ENCODE data around the gene KCNQ1.

The KCNQ1 gene

DNA sequence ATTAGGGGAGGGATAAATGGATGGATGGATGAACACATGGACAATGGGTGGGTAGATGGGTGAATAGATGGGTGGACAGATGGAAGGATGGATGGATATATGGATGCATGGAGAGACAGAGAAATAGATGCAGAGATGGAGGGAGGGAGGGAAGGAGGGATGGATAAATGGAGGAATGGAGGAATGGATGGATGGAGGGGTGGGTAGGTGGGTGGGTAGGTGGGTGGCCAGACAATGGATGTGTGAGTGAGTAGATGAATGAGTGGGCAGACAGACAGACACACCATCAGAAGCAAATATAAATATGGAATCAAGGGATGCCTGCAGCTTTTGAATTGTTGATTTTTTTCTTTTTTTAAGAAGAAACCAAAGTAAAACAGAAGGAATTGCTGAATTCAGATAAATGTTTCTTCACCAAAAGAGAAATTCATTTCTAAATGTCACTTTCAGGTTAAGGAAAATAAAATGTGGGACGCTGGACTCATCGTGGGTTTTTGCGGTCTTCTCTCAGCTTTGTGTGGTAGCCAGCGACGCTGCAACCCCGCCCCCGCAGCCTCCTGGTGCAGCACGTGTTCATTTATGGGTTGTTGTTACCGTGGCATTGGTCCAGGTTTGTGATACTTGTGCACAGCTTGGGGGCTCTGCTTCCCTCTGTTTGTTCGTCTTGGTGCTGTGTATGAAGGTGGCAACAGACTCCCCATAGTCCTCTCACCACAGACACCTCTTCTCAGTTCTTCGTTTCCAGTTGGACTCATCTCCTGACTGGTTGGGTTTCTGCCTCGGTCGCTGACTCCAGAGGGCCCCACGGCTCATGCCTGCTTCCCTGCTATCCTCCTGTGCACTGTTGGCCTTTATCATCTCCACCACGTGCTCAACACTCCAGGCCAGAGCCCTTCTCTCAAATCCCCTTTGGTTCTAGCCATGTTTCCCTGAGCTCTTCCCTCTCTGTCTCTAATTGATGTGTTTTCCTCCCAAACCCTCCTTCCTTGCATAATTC lies 364.3 kb downstream of the KCNQ1 start:
- no peak for DNase-seq (ENCODE audit: low read depth)

DNA sequence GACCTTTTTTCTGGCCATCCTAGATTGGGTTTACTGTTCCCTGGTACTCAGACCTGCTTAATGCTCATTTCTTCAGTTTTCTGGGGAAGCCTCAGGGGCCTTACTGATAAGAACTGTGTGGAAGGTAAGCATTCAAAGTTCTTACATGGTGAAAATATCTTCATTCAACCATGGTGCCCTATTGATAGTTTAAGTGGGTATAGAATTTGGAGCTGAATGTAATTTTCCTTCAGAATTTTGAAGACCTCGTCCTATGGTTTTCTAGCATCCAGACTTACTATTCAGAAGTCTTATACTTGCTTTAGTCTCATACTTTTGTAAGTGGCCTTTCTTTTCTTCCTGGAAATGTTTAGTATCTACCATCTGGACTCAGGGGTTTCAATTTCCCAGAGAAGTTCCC lies 365.0 kb downstream of the KCNQ1 start:
- no peak for DNase-seq (ENCODE audit: low read depth)

DNA sequence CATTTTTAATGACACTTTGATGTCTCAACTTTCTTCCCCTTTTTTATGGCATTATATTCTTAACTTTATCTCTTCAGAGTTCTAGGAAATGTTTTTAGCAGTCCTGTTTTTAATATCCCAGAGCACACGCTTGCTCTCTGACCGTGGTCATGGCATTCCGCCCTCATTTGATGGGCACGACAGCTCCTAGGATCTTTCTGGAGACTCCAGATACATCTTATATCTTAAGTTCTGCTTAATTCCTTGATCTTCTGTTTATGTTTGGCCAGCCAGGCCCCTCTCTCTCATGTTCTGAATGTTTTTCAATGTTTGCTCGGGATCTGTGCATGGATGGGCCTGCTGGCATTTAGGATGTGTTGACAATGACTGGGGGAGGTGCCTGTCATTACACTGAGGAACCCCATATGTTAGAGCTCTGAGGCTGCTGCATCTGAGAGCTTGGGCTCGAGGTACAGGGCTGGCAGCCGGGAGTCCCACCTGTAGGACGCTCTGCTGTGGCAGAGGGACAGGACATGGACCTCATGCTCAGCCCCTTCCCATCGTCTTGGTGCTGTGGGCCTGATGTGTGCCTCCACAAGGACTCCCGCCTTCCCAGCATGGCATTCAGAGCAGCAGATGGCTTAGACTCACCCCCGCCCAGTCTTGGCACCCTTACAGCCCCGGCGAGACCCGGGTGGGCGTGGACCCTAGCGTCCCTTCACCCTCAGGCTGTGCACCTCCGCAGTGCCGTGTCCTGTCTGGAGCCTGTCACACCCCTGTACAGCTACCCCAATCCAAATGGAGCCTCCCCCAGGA lies 365.8 kb downstream of the KCNQ1 start:
- DNase-seq (ENCODE audit: low read depth), result no peak

DNA sequence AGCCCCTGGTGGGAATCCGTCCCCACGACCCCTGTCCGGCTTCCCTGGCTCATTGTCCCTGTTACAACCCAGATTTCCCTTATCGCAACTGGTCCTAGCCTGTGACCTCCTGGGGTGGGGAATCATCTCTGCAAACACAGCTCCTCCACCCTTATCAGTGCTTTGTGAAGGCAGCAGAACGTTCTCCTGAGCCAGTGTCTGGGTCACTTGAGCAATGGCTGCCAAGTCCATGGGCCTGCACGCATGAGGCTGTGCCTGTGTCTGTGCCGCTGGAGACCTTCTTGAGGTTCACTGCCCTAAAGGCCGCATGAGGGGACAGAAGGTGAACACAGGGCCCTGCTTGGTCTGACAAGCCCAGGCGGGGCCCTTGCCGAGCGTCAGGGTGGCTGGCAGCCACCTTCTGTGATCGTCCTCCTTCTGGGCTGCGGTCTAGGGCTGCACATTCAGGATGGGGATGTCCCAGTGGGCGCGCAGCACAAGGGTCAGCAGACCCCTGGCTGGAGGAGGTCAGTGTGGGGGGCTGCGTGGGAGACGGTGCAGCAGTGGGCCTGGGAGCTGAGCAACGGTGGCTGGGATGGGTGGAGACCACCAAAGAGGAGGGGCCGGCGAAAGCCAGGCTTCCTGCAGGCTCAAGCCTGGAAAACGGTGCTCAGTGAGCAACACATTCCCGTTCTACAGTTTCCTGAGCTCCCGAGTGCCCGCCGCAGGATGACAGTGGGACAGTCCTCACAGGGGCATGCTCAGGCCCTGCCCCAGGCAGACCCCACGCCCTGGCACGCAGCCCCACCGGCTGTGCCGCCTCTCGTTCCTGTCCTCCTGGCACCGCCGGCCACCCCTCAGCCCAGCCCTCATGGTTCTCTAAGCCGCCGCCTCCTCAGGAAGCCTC lies 366.6 kb downstream of the KCNQ1 start:
- no peak for DNase-seq (ENCODE audit: low read depth)

DNA sequence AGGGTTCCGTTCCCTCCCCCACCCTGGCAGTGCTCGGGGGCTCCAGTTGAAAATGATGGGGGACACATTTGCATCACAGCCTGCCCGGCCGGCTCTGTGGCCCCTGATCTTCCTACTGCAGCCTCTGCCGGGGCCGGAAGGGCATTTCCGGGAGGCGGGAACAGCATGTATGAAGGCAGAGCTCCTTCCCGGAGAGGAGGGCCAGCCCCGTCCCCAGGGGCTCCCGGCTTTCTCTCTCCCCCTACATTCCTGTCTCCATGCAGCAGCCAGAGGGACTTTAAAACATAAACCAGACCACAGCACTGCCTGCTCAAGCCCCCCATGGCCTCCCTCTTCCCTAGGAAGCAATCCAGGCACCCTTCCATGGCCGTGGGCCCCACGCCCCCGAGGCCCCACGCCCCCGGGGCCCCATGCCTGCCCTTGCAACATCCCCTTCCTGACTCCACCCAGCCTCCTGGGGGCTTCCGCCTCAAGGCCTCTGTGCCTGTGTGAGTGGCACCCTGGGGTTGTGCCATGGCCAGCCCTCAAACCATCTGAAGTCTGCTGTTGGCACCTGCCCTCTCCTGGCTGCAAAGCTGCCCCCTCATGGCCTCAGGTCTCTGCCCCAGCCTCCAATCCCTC lies 367.7 kb downstream of the KCNQ1 start:
- no peak for DNase-seq (ENCODE audit: low read depth)

DNA sequence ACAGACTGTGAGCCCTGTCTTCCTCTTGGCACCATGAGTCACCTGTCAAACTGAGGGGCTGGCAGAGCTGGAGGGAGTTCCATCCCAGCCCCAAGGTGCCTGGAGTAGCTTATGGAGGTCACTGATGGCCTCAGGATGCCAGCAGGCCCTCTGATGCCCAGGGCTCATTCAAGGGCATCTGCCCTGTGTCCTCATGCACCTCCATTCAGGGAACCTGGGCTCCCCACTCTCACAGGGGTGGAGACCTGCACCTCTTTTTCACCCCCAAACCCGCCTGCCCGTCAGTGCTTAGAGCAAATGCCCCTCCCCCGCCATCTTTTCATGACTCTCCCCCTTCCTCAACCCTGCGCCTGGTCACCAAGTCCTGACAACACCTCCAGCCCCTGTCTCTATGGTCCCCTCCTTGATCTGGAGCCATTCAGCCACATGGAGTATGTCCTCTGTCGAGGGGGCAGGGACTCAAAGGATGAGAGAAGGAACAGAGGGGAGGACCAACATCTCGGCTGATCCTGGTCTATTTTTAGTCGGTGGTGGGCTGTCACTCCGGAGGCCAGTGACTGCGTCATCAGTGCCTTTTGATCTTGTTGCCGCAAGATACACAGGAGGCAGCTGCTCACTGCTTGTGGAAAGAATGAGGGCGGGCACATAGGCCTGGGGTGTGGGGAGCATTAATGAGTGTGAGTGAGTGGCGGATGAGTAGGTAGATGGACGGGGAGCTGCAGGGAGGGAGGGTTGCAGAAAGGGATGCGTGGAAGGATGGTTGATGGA lies 368.5 kb downstream of the KCNQ1 start:
- DNase-seq (ENCODE audit: low read depth), result no peak

DNA sequence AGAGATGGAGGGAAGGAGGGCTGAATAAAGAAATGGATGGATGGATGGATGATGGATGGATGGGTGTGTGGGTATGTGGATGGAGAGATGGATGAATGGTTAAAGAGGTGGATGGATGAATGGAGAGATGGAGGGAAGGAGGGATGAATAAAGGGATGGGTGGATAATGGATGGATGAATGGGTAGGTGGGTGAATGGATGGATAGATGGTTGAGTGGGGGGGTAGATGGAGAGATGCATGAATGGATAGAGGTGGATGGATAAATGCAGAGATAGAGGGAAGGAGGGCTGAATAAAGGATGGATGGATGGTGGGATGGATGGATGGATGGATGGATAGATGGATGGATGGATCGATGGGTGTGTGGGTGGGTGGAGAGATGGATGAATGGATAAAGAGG lies 369.2 kb downstream of the KCNQ1 start:
- no peak for DNase-seq (ENCODE audit: low read depth)

DNA sequence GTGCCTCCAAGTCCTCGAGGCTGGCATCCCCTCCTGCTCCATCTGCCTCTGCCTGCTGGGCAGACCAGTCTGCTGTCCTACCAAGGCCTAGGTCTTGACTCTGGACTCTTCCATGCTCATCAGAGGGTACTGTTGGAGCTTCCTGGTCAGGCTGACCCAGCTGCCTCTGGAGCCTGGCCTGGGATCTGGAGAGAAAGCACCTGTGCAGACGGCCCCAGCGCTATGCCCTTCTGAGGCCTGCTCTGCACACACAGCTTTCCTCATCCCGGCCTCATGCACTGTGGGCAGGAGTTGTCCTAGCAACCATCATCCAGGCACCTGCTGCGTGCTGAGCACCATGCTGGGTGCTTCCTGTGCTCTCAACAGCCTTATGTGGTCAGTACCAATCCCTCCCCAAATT lies 369.9 kb downstream of the KCNQ1 start:
- no peak for DNase-seq (ENCODE audit: low read depth)

DNA sequence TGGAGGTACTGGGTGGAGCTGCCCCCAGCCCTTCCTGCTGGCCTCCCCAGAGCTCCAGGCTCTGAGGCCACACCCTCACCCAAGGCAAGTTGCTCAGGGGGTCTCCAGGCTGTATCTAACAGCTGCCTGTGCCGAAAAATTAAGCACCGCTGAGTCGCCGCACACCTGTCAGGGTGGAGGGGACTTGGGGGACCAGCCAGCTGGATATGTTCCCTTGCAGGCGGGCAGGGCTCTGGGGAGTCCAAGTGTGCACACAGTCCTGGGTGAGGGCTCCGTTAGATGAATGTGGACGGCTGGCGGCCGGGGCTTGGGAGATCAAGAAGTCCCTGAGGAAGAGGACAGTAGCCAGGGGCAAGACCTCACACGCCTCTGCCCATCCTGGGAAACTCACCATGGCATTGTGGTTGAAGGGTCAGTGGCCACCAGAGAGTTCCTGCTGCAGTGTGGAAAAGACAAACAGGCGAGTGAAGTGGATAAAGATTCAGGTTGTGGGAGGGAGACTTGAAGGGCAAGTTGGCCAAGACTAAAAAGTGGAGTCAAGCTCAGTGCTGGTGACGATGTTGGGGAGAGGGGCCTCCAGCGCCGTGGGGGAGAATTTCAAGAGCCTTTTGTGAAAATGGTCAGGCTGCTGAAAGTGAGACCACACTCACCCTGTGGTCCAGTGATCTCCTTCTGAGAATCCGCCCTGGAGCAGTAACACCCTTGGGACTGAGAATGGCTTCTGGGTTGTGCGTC lies 371.1 kb downstream of the KCNQ1 start:
- DNase-seq (ENCODE audit: low read depth), result no peak

DNA sequence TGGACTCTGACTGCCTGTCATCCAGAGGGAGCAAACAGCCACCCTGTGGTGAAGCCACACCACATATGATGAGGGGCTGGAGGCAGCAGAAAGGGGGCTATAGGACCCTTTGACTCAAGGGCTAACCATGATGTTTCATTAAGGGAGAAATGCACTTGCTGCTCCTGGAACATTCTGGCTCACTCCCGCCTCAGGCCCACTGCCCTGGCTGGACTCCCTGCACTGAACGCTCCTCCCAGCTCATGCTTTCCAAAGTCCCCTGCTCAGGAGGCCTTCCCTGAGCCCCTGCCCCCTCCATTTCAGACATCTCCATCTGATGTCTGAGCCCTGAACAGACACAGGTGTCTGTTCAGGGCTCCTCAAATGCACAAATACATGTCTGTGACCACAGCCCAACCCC lies 371.7 kb downstream of the KCNQ1 start:
- DNase-seq (ENCODE audit: low read depth), result no peak

DNA sequence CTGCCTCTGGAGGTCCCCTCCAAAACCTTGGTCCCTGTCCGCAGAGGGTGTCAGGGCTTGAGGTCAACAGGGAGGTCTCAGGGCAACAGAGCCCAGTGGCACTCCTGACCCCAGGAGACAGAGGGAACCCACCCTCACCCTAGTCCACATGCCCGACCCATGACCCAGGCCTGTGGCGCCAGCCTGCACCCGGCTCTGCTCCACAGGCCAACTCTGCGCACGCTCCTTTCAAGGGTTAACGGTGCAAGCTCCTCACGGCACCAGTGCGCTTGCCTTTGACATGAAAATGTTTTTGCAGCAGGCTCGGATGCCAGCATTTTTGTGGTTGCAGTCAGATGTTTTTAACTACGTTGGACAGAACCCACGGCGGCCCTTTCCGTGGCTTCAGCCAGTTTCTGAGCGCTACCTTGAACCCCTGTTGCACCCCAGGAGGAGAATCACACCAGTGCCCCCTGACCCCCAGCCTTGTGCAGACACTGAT lies 372.2 kb downstream of the KCNQ1 start:
- DNase-seq (ENCODE audit: low read depth), result no peak

DNA sequence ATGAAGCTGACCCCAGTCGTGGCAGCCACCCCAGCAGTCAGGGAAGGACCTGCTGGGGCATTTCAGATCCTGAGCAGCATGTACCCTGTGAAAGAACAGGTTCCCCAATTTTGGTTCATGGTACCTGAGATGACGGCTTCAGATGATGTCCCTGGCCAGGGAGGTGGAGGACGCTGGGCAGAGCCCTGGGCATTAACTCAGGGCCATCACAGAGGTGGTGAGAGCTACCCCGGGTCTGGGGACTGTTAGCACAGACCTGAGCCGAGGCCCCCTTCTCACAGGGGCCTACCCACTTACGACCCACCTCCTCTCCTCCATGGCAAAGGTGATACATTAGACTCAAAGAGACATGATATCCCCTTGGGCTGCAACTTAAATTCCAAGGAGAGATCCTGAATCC lies 372.6 kb downstream of the KCNQ1 start:
- no peak for DNase-seq (ENCODE audit: low read depth)

DNA sequence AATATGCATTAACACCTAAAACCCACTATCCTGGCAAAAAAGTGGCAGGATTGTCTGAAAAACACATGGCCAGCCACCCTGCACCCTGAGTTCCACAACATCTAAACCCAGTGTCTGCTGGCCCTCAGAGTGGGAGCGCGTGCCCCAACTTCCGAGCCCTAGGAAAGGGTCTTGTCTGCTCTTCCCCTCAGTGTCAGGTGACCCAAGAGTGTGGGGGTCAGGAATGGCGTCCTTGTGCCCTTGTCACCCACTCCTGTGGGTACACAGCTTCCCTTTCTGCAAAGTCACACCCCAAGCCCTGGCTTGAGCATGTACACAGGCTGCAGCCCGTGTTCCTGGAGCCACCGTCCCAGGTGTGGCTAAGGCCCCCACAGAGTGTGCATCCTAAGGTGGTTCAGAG lies 373.2 kb downstream of the KCNQ1 start:
- DNase-seq (ENCODE audit: low read depth), result no peak

DNA sequence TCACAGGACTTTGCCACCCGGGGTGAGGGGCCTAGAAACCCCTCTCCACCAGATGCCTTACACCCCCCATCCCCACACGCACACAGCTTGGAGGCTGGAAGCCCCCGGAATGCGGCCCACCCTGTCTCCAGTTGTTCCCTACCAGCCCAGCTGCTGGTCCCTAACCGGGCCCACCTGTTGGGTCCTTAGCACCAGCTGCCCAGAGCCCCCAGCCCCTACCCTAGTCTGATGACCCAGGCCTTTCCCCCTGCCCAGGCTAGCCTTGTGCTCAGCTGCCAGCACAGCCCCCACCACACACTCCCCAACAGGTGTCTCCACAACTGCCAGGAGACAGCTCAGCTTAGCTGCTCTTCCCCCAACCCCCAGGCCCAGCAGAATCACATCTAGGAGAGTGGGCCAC lies 373.7 kb downstream of the KCNQ1 start:
- DNase-seq (ENCODE audit: low read depth), result no peak

DNA sequence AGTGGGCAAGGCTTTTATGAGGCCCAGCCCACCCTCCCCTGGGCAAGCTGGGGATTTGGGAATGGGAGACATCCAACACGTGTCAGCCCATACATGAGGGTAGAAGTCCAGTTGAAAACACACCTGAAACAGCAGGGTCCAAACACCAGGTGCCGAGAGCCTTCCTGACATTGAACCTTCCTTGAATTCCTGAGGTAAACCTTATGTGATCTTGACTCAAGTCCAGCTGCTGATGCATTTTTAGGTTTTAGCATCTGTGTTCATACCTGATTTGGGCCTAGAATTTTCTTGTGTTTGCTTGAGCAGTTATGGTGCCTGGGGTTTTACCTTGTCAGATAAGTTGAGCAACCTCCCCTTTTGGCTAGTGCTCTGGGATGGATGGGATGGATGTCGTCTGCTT lies 374.5 kb downstream of the KCNQ1 start:
- DNase-seq (ENCODE audit: low read depth), result no peak

DNA sequence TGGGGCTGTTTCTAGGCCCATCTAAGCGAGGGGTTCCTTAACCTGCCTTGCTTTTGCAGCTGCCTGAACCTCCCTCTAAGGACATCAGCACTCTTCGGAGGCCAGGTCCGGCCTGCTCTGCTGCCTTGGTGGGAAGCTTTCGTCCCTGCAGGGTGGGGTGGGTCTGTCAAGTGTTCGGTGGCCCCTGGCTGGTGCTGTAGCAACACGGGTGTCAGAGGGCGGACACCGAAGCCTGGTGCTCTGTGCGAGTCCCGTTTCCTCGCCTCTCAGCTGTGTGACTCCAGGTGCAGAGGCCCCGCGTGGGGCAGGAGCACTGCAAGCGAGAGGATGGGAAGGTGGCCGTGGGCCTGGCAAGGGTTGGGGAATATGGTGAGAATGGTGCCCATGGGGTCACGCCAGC lies 376.2 kb downstream of the KCNQ1 start:
- no peak for DNase-seq (ENCODE audit: low read depth)

DNA sequence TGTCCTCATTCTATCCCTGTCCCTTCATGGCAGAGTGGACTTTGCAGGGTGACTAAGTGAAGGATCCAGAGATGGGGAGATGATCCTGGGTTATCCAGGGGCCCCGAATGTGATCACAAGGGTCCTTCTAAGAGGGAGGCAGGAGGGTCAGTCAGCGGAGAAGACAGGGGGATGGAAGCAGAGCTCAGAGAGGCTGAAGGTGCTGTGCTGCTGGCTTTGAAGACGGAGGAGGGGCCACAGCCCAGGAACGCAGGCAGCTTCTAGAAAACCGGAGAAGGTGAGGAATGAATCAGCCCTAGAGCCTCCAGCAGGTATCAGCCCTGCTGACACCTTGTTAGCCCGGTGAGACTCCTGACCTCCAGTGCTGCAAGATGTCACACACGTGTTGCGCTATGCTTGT lies 377.1 kb downstream of the KCNQ1 start:
- no peak for DNase-seq (ENCODE audit: low read depth)

DNA sequence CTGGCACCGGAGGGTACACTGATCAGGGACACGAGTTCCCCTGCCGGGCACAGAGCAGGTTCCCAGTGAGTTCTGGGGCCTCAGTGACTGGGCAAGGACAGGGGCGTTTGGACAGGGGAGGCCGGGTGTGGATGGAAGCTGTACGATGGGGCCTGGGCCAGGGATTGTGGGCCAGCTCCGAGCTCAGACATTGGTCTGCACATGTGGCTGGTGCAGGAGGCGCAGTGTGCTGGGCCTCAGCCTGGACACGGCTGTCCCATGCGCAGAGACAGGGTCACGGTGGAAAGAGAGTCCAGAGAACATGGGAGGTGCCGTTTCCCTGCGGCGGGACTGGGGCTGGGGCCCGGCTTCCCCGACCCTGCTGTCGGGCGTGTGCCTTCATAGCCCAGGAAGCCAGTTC lies 380.0 kb downstream of the KCNQ1 start:
- no peak for DNase-seq (ENCODE audit: low read depth)

DNA sequence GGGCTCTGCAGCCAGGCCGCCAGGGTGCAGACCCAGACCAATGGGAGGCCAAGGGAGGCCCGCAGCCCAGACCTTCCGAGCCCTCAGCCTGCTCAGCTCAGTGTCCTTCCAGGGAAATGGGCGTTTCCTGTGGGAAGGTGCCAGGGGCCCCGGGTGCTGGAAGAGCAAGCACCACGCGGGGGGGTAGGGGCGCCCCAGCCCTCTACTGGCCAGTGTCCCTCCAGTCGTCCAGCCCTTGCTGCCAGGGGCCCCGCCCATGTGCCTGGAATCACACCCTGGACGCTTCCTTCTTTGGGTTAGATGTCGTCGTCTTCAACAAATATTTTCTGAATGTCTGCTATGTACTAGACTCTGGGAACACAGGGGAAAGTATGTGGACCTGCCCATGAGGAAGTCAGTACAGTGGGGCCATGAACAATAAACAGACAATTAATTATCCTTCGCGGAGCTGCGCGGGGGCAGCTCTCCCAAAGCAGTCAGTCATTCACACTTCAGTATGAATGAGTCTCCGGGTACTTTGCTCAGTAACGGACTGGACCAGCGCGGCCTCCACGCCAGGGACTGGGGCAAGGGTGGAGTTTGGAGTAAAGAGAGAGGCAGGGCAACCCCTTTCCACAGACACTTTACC lies 380.6 kb downstream of the KCNQ1 start:
- no peak for DNase-seq (ENCODE audit: low read depth)
